PFSK-1 (cell line): ENCODE measurements around the gene ATP11B.

Experiments used
- FOXP2 ChIP-seq: optimal IDR thresholded peaks from 2 replicates; pipeline ENCODE3; 2011; ENCODE audit warnings: borderline replicate concordance, control low read depth, inconsistent platforms; ENCODE audit not compliant: insufficient read depth; ENCODE audit errors: extremely low read length, extremely low read depth
- POLR2AphosphoS5 ChIP-seq: IDR thresholded peaks from 2 replicates; pipeline ENCODE4 v1.6.1; 2012; ENCODE audit warnings: low read depth, mild to moderate bottlenecking, control low read depth, low read length, moderate library complexity
- REST ChIP-seq, 2 experiments: IDR thresholded peaks; 2 replicates each; pipeline versions ENCODE4 v1.6.1 to v1.8.0; 2011 to 2012; ENCODE audit warnings: low read depth in 2 of 2, low read length in 2 of 2, control low read depth in 1 of 2, inconsistent platforms in 1 of 2, mild to moderate bottlenecking in 1 of 2, moderate library complexity in 1 of 2; ENCODE audit not compliant: insufficient read depth in 1 of 2
- SIN3A ChIP-seq: IDR thresholded peaks from 2 replicates; pipeline ENCODE4 v1.6.1; 2012; ENCODE audit warnings: mild to moderate bottlenecking, low read length, moderate library complexity, borderline replicate concordance; ENCODE audit not compliant: insufficient read depth
- TAF1 ChIP-seq: IDR thresholded peaks from 2 replicates; pipeline ENCODE4 v1.6.1; 2012; ENCODE audit warnings: low read length, control low read depth, borderline replicate concordance; ENCODE audit not compliant: insufficient read depth

Gene ATP11B

GRCh38 chr3:182925944-182926337, 132.6 kb downstream of the ATP11B start:
- TF ChIP-seq SIN3A (no peak), TAF1 (no peak), REST (IDR thresholded peaks at IDR 0.05; ENCODE audit: insufficient read depth in 1 of 2, low read depth in 2 of 2, low read length in 2 of 2) (no peak)

- TF ChIP-seq REST (IDR thresholded peaks at IDR 0.05; ENCODE audit: insufficient read depth in 1 of 2, low read depth in 2 of 2, low read length in 2 of 2): no peak
- no peak for TF ChIP-seq SIN3A
- no peak for TF ChIP-seq FOXP2
- TF ChIP-seq TAF1: no peak
- no peak for TF ChIP-seq POLR2AphosphoS5
These were observed 142.5 kb downstream of the ATP11B start for GRCh38 chr3:182935803-182936202.

- no peak for TF ChIP-seq POLR2AphosphoS5
- no peak for TF ChIP-seq FOXP2
- no peak for TF ChIP-seq REST (IDR thresholded peaks at IDR 0.05; ENCODE audit: insufficient read depth in 1 of 2, low read depth in 2 of 2, low read length in 2 of 2)
- TF ChIP-seq SIN3A: no peak
- no peak for TF ChIP-seq TAF1
These were observed 143.1 kb downstream of the ATP11B start for GRCh38 chr3:182936239-182936917.

GRCh38 chr3:182936918-182937285, 143.6 kb downstream of the ATP11B start:
- TF ChIP-seq REST (IDR thresholded peaks at IDR 0.05; ENCODE audit: insufficient read depth in 1 of 2, low read depth in 2 of 2, low read length in 2 of 2) (no peak), POLR2AphosphoS5 (no peak), TAF1 (no peak), SIN3A (no peak), FOXP2 (no peak)

GRCh38 chr3:182937293-182938051, 144.2 kb downstream of the ATP11B start:
- TF ChIP-seq FOXP2 (no peak), REST (IDR thresholded peaks at IDR 0.05; ENCODE audit: insufficient read depth in 1 of 2, low read depth in 2 of 2, low read length in 2 of 2) (no peak)
